Vagina (tissue), 2 donors: ENCODE measurements around the gene SPDYA.
A peak's percentile ranks its signal among the peaks of the same experiment; 100 is the strongest.

Experiments used
- POLR2A ChIP-seq, 2 donors: fragments of 450-650 bp; IDR thresholded peaks; one replicate each; pipeline ENCODE4 v1.6.1; 2017; ENCODE audit warnings: antibody characterized with exemption in 2 of 2, mild to moderate bottlenecking in 2 of 2, moderate library complexity in 2 of 2
- POLR2AphosphoS5 ChIP-seq, 2 donors: sonication (generic); formaldehyde crosslinking; IDR thresholded peaks; one replicate each; pipeline ENCODE4 v1.9.0; 2017; ENCODE audit warnings: antibody characterized with exemption in 2 of 2, mild to moderate bottlenecking in 2 of 2, low read depth in 1 of 2; ENCODE audit not compliant: insufficient read depth in 1 of 2
- TF ChIP-seq, protein P1 (sequence below), 3 experiments: fragments of 450-650 bp in 2 of 3; fragments of 200-600 bp in 1 of 3; sonication (generic) in 1 of 3; IDR thresholded peaks; one replicate each; pipeline ENCODE4 v1.5.1; 2017 to 2019; ENCODE audit warnings: antibody characterized with exemption in 3 of 3, mild to moderate bottlenecking in 2 of 3, moderate library complexity in 2 of 3

- TF ChIP-seq POLR2A (IDR thresholded peaks at IDR 0.05), result no peak
- TF ChIP-seq POLR2AphosphoS5 (IDR thresholded peaks at IDR 0.05; ENCODE audit: insufficient read depth in 1 of 2, low read depth in 1 of 2), result no peak
- TF ChIP-seq, protein P1, sequence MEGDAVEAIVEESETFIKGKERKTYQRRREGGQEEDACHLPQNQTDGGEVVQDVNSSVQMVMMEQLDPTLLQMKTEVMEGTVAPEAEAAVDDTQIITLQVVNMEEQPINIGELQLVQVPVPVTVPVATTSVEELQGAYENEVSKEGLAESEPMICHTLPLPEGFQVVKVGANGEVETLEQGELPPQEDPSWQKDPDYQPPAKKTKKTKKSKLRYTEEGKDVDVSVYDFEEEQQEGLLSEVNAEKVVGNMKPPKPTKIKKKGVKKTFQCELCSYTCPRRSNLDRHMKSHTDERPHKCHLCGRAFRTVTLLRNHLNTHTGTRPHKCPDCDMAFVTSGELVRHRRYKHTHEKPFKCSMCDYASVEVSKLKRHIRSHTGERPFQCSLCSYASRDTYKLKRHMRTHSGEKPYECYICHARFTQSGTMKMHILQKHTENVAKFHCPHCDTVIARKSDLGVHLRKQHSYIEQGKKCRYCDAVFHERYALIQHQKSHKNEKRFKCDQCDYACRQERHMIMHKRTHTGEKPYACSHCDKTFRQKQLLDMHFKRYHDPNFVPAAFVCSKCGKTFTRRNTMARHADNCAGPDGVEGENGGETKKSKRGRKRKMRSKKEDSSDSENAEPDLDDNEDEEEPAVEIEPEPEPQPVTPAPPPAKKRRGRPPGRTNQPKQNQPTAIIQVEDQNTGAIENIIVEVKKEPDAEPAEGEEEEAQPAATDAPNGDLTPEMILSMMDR (IDR thresholded peaks at IDR 0.05), result peak; percentile 47 to 77 (median 53)
These were observed 10.8 kb downstream of the SPDYA start for GRCh38 chr2:28821295-28821958.
